GM21526 (cell line): Measurements from ENCODE around the gene SGCA.

Experiments
- ATAC-seq: cut with Tn5 transposase; IDR thresholded peaks from one replicate; pipeline ENCODE4 v1.9.1; 2021; ENCODE audit warnings: moderate library complexity; ENCODE audit not compliant: unreplicated experiment, low FRiP score

SGCA gene

GRCh38 chr17:50164697-50164988 is 1.2 kb upstream of the SGCA start:
- no peak for ATAC-seq

DNA sequence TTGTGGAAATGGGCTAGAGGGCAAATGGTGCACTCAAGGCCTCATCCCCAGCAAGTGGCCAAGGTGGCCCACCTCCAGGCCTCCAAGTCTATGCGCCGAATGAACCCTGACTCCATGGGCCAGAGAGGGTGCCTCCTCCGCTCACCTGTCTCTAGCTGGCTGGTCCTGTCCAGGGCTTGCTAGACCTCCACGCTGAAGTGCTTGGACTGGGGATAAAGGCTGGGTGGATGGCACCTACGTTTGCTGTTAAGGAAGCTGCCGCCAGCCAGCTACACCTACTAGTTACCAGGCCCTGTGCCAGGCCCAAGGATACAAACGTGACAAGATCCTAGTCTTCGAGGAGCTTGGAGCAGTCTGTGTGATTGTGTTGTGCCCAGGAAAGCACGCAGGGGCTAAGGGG is 739 bp upstream of the SGCA start:
- ATAC-seq = no peak

DNA sequence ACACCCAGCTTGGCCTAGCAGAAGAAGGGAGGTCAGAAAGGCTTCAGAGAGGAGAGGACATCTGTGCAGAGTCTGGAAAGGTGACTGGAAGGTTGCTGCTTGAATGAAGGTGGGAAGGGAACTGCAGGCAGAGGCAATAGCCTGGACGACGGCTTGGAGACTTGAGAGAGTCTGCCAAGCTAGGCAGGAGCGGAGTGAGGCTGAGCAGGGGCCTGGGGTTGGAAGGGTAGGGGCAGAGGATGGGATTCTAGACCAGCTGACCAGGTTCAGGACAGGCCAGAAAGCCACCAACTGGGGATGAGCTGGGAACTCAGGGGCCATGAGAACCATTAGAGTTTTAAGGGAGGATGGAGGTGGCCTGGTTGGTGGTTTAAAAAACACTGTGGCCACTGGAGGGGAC is 339 bp upstream of the SGCA start:
- no peak for ATAC-seq

DNA sequence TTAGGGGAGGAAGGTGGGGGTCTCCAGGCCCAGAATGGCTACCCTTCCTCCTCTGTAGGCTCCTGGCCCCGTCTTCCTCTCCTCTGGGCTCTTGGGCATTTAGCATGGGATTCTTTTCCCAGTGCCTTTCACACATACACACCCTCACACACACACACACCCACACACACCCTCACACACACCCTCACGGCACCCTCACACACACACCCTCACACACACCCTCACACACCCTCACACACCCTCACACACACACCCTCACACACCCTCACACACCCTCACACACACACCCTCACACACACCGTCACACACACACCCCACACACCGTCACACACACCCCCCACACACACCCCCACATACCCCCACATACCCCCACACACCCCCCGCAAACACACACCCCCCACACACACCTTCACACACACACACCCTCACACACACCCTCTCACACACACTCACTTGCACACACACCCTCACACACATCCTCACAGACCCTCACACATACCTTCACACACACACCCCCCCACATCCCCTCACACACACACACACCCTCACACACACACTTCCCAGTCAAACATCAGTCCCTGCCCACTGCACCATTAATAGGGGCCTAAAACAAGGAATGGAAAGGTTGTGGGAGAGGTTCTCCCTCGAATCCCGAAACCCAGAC is 845 bp downstream of the SGCA start:
- no peak for ATAC-seq

- ATAC-seq = no peak
Observed at GRCh38 chr17:50167371-50167770, 1.6 kb downstream of the SGCA start.

DNA sequence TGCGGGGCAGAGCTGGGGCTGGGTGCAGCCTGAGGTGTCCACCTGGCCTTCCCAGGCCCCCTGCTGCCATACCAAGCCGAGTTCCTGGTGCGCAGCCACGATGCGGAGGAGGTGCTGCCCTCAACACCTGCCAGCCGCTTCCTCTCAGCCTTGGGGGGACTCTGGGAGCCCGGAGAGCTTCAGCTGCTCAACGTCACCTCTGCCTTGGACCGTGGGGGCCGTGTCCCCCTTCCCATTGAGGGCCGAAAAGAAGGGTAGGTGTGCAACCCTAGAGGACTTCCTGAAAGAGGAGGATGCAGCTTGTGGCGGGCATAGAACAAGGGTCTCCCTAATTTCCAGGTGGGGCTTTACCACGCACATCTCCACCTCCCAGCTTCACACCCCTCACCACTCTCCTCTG is 2.5 kb downstream of the SGCA start:
- ATAC-seq = no peak

GRCh38 chr17:50169121-50169764 is 3.4 kb downstream of the SGCA start:
- ATAC-seq = no peak

DNA sequence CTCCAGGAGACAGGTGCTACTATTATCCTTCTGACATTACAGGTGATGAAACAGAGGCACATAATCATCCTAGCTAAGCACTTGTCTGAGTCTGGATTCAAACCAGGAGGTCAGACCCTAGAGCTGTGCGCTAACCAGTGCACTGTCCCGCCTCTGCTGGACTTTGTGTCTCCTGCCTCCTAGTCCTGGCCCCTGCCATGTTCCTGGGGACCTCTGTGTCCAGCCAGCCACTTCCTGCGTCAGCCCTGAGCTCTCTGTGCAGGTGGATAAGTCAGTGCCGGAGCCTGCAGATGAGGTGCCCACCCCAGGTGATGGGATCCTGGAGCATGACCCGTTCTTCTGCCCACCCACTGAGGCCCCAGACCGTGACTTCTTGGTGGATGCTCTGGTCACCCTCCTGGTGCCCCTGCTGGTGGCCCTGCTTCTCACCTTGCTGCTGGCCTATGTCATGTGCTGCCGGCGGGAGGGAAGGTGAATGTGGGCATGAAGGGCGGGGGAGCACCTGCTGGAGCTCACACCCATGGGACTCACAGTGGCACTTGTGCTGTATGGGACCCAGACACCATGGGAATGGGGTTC is 4.2 kb downstream of the SGCA start:
- ATAC-seq = no peak

- ATAC-seq = no peak
Observed at GRCh38 chr17:50170662-50171370, 5.0 kb downstream of the SGCA start.

- ATAC-seq = no peak
Observed at GRCh38 chr17:50171371-50172071, 5.7 kb downstream of the SGCA start.

- no peak for ATAC-seq
Observed at GRCh38 chr17:50172130-50172529, 6.3 kb downstream of the SGCA start.

GRCh38 chr17:50172936-50173334 is 7.1 kb downstream of the SGCA start:
- no peak for ATAC-seq

DNA sequence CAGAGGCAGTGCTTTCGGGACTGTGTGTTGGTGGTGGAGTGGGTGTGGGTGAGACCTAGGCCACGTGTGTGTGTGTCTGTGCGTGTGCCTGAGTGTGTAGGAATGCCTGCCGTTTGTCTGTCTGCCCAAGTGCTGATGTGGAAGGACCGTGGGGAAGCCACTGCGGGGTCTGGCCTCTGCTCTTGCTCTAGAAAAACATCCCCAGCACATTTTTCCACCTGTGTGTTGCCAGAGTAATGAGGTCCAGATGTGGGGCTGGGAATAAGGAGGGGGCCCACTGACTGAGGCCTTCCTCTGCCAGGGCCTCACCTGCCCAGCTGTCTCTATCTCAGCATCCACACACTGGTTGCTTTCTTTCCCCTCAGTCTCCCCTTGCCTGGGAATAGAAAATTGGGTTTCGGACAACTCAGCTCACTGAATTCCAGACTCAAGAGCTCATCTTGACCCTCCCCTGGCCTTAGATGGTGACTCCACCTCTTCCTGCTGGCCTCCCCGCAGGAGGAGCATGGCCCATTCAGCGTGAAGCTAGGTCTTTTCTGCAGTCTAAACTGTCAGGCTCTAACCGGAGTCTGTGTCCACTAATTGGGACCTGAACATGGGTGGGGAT is 7.6 kb downstream of the SGCA start:
- no peak for ATAC-seq

- ATAC-seq = no peak
Observed at GRCh38 chr17:50174444-50174843, 8.6 kb downstream of the SGCA start.

- no peak for ATAC-seq
Observed at GRCh38 chr17:50175035-50175807, 9.4 kb downstream of the SGCA start.

GRCh38 chr17:50176559-50177357 is 11.0 kb downstream of the SGCA start:
- ATAC-seq = no peak

DNA sequence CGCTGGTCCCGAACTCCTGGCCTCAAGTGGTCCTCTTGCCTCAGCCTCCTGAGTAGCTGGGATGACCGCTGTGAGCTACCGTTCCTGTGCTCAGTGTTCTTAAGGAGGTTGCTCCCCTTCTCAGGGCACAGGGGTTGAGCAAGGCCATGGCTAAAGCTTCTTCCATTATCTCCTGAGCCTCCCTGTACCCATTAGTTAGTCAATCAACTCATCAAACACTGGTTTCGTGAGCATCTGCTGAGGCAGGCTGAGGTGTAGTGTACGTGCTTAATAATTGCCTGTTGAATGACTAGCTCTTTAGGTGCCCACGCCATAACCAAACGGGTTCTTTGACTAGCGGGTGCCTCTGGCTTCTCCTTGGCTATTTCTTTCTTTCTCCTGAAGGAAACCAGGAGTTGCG is 11.7 kb downstream of the SGCA start:
- no peak for ATAC-seq

- ATAC-seq = no peak
Observed at GRCh38 chr17:50177983-50178834, 12.4 kb downstream of the SGCA start.
